ENCODE results near the gene ADAMTS7.
"Not testable (repeated sequence)": the region's sequence is repeated elsewhere in the genome, so short reads cannot be mapped to it uniquely, and the experiment has no call there.

ADAMTS7 gene

DNA sequence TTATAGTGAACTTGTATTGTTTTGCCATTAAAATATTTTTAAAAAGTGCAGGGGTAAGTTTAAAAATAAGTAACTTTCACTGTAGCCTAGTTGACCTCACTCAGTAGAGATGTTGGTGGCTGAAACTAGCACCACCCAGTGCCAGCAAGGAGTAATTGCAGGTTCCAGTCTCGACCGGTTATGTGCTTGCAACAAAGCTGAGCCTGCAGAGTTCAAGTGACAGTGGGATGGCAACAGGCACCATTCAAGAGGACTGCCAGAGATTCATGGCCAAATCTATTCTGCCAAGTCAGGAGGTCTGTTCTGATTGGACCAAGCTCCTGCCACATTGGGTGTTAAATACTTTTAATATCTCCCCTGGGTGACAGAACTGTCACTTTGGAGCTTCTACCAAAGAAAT is 2.7 kb downstream of the ADAMTS7 start:
- DNase-seq (ENCODE audit: low read depth), result no peak
- TF ChIP-seq, protein P1, sequence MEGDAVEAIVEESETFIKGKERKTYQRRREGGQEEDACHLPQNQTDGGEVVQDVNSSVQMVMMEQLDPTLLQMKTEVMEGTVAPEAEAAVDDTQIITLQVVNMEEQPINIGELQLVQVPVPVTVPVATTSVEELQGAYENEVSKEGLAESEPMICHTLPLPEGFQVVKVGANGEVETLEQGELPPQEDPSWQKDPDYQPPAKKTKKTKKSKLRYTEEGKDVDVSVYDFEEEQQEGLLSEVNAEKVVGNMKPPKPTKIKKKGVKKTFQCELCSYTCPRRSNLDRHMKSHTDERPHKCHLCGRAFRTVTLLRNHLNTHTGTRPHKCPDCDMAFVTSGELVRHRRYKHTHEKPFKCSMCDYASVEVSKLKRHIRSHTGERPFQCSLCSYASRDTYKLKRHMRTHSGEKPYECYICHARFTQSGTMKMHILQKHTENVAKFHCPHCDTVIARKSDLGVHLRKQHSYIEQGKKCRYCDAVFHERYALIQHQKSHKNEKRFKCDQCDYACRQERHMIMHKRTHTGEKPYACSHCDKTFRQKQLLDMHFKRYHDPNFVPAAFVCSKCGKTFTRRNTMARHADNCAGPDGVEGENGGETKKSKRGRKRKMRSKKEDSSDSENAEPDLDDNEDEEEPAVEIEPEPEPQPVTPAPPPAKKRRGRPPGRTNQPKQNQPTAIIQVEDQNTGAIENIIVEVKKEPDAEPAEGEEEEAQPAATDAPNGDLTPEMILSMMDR (IDR thresholded peaks at IDR 0.05; ENCODE audit: control insufficient read depth, insufficient read depth, low read depth, low read length, missing control alignments), result peak; percentile 39
- H3K4me3 ChIP-seq (ENCODE audit: control insufficient read depth, low read depth, low read length), result no peak overlapping the region

DNA sequence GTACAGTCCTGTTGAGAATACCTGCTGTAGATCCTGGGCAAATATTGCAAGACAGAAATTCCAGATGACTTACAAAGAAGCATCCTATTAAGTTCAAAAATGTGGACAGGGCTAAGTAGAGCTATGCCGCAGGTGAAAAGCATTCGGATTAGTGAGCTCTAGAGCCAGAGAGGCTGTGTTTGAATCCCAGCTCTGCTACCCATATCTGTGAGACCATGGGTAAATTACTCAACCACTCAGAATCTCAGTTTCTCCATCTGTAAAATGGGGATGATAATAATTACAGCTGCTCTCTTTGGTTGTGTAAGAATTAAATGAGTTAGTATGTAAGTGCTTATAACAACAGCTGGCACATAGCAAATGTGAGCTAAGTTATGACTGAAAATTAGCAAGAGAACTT is 3.9 kb downstream of the ADAMTS7 start:
- no peak for DNase-seq (ENCODE audit: low read depth)
- TF ChIP-seq, protein P1 (IDR thresholded peaks at IDR 0.05; ENCODE audit: control insufficient read depth, insufficient read depth, low read depth, low read length, missing control alignments), result no peak
- H3K4me3 ChIP-seq (ENCODE audit: control insufficient read depth, low read depth, low read length), result no peak overlapping the region

DNA sequence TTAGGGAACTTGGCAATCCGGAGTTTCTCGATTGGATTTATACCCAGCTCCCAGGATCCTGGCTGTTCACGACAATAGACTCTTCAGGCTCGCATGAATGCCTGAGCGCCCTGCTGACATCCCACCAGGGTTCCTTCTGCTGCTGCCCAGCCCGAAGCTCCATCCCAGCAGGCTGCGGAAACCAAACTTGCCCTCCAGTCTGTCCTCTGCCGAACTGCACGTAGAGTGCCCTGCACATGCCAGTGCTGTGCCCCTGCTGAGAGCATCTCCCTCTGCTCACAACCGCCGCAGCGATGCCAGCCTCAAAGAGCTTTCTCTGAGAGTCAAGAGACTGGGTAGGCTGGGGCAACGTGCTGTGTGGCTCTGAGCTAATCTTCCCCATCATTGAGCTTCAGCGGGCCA is 6.9 kb downstream of the ADAMTS7 start:
- H3K4me3 ChIP-seq (ENCODE audit: control insufficient read depth, low read depth, low read length), result no peak overlapping the region
- TF ChIP-seq, protein P1 (IDR thresholded peaks at IDR 0.05; ENCODE audit: control insufficient read depth, insufficient read depth, low read depth, low read length, missing control alignments), result no peak
- DNase-seq (ENCODE audit: low read depth), result no peak

DNA sequence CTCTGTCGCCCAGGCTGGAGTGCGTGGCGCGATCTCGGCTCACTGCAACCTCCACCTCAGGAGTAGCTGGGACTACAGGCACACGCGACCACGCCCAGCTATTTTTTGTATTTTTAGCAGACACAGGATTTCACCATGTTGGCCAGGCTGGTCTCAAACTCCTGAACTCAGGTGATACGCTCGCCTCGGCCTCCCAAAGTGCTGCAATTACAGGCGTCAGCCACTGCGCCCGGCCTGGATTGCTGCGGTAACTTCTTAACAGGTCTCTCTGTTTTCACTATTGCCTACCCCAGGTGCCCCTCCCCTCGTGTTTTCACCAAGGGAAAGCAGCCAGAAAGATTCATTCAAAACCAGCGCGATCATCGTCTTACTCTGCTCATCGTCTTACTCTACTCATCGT is 10.5 kb downstream of the ADAMTS7 start:
- no peak for DNase-seq (ENCODE audit: low read depth)
- H3K4me3 ChIP-seq (ENCODE audit: control insufficient read depth, low read depth, low read length), result no peak overlapping the region
- TF ChIP-seq, protein P1 (IDR thresholded peaks at IDR 0.05; ENCODE audit: control insufficient read depth, insufficient read depth, low read depth, low read length, missing control alignments), result no peak

DNA sequence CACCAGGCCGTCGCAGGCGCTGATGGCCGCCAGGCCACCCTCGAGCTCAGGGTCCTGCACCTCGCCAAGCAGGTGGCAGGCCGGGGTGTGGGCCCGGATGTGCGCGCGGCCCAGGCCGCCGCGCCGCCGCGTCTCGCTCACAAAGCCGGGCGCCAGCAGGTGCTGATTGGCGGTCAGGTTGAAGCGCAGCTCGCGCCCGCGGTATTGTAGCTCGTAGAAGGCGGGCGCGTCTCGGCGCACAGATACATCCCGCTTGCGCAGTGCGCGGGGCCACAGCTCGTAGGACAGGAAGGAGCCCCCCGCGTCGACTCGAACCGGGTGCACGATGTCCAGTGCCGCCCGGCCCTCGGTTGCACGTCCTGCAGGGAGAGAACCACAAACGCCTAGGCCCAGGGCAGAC is 11.1 kb downstream of the ADAMTS7 start:
- TF ChIP-seq, protein P1 (IDR thresholded peaks at IDR 0.05; ENCODE audit: control insufficient read depth, insufficient read depth, low read depth, low read length, missing control alignments), result no peak
- no peak overlapping the region for H3K4me3 ChIP-seq (ENCODE audit: control insufficient read depth, low read depth, low read length)
- DNase-seq (ENCODE audit: low read depth), result no peak

DNA sequence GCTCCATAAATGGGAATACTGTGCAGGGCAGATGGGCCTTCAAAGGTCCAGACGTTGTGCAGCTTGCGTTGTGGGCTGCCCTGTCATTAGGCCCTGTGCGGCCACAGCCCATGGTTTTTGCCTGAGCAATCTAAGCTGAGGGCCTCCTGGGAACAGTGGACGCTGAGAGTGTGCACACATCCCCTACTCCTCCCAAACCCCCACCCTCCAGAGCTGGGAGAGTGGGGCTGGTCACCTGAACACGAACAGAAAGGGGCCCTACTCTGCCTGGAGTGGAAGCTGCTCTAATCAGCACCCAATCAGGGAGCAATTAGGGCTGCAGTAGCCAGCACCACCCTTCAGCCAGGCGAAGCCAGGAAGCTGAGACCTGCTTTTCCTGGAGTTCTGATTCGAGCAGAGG is 12.2 kb downstream of the ADAMTS7 start:
- not testable (repeated sequence) for H3K4me3 ChIP-seq (ENCODE audit: control insufficient read depth, low read depth, low read length); DNase-seq (ENCODE audit: low read depth)

DNA sequence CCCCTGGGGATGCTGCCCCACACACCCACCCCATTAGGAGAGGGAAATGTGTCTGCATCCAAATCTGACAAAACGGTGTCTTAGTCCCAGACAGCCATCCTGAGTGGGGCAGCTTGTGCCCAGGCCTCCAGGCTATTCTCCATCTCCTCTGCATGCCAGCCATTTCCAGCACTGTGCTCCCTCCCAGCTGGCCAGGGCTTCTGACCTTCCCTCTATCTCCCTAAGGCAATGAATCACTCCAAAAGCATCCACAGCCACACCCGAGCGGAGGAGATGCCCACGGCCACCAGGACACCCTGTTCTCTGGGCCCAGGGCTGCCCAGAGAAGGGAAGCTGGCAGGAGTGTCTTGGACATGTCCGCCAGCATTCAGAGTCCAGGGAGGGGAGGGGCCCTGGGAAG is 12.9 kb downstream of the ADAMTS7 start:
- not testable (repeated sequence) for DNase-seq (ENCODE audit: low read depth); H3K4me3 ChIP-seq (ENCODE audit: control insufficient read depth, low read depth, low read length)

DNA sequence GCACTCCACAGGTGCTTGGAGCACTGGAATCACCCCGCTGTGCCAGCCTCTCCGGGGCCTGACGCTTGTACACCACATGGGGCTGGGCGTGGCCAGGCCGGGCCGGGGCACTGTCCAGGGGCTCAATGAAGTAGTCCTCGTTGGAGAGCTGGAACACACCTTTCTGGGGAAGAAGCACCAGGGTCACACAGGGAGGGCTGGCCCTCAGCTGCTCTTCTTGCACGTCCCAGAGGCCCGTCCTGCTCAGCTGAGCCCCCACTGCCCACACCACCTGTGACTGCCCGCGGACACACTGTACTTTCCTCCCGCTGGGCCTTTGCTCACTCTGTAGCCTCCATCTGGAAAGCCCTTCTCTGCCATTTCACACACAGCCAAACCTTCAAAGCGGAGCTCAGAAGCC is 13.3 kb downstream of the ADAMTS7 start:
- TF ChIP-seq, protein P1 (IDR thresholded peaks at IDR 0.05; ENCODE audit: control insufficient read depth, insufficient read depth, low read depth, low read length, missing control alignments), result no peak
- DNase-seq (ENCODE audit: low read depth), result no peak
- no peak overlapping the region for H3K4me3 ChIP-seq (ENCODE audit: control insufficient read depth, low read depth, low read length)

Data from AG09309 (cell line).